Retinal pigment epithelial cell (primary cell): ENCODE measurements around the gene ARHGAP24.
A peak's percentile ranks its signal among the peaks of the same experiment; 100 is the strongest.
"Not testable (repeated sequence)": the region's sequence is repeated elsewhere in the genome, so short reads cannot be mapped to it uniquely, and the experiment has no call there.

Experiments
- DNase-seq: peaks from one replicate; pipeline ENCODE4 v3.0.0-alpha.2; 2010; ENCODE audit warnings: low read depth
- H3K4me3 ChIP-seq: 2 replicates; pipeline ENCODE4 v1.5.1; 2011; ENCODE audit warnings: mild to moderate bottlenecking, low read length, control low read depth, moderate library complexity
- CTCF ChIP-seq: conservative IDR thresholded peaks from 2 replicates; pipeline ENCODE4 v1.5.1; 2011; ENCODE audit warnings: low read depth, low read length, control low read depth, inconsistent platforms

Gene ARHGAP24

GRCh38 chr4:85901500-85901899 lies 426.6 kb downstream of the ARHGAP24 start:
- DNase-seq = no peak
- no peak overlapping the region for H3K4me3 ChIP-seq
- no peak for TF ChIP-seq CTCF

- not testable (repeated sequence) for DNase-seq, H3K4me3 ChIP-seq
Measured at GRCh38 chr4:85902647-85903046, 427.7 kb downstream of the ARHGAP24 start.

GRCh38 chr4:85905761-85906160 lies 430.8 kb downstream of the ARHGAP24 start:
- no peak overlapping the region for H3K4me3 ChIP-seq
- DNase-seq = peak; percentile 50
- TF ChIP-seq CTCF = no peak

GRCh38 chr4:85907001-85907400 lies 432.1 kb downstream of the ARHGAP24 start:
- no peak for TF ChIP-seq CTCF
- no peak overlapping the region for H3K4me3 ChIP-seq
- no peak for DNase-seq

GRCh38 chr4:85909851-85910250 lies 434.9 kb downstream of the ARHGAP24 start:
- no peak overlapping the region for H3K4me3 ChIP-seq
- DNase-seq = no peak
- no peak for TF ChIP-seq CTCF

- TF ChIP-seq CTCF = no peak
- no peak for DNase-seq
- no peak overlapping the region for H3K4me3 ChIP-seq
Measured at GRCh38 chr4:85910985-85911384, 436.0 kb downstream of the ARHGAP24 start.

- DNase-seq = no peak
- no peak for TF ChIP-seq CTCF
- H3K4me3 ChIP-seq = no peak overlapping the region
Measured at GRCh38 chr4:85913931-85914694, 439.2 kb downstream of the ARHGAP24 start.

- H3K4me3 ChIP-seq, DNase-seq: not testable (repeated sequence)
Measured at GRCh38 chr4:85915570-85915969, 440.6 kb downstream of the ARHGAP24 start.
